ENCODE measurements around the gene RCAN2. TPM values are rescaled to one million over a fixed set of nuclear protein-coding genes. Genes with fewer than 3 reads are reported as not detected.

RCAN2 gene
- total RNA-seq, 1 donor from 2014 or later, result 5.8 TPM

DNA sequence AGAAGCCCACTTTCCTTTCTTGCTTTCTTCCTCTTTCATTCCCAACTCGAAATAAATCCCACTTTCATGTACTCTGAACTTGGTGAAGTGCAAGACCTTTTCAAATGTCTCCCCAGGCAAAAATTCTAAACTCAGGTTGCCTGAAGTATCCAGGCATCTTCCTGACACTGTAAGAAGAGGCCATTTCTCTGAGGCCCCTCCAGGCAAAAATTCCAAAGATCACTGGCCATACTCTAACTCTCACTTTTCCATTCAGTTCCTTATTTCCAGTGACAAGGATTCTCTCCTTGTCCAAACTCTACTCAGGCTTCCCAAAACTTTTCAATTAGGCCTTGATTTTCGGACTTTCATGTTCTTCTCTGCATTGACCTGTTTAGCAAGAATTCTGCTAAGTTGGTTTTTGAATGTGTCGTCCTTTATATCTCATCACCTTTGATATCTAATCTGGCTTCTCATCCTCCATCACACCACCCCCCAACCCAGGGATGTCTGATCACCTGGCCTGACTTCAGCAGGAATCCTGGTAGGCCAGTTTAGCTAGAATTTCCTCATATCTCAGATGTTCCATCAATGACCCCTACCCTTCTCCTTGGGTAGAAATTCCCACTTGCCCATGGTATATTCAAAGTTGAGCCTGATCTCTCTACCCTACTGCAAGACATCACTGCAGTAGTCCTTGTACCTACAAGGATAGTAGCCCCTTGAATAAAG, 124.9 kb downstream of the RCAN2 start:
- Mint-ChIP-seq H3K36me3 (no peaks in the 10 kb centered on the region), H3K27ac (no peak overlapping the region), H3K4me3 (no peak overlapping the region), H3K4me1 (no peaks in the 10 kb centered on the region), H3K9me3 (no peaks in the 10 kb centered on the region), H3K27me3 (ENCODE audit: insufficient read depth, low read depth) (peaks cover 3% of the 10 kb centered on the region)
- DNase-seq (ENCODE audit: low spot score), result no peak
- no peaks in the 10 kb centered on the region for H3K9me3 ChIP-seq (ENCODE audit: low read depth)
- H3K9ac ChIP-seq, result no peak overlapping the region
- no peak overlapping the region for H3K4me2 ChIP-seq
- H3K27ac ChIP-seq, result no peak overlapping the region
- H4K20me1 ChIP-seq (ENCODE audit: low read depth), result no peaks in the 10 kb centered on the region
- no peaks in the 10 kb centered on the region for H3K27me3 ChIP-seq
- no peak overlapping the region for H3K4me3 ChIP-seq
- H3F3A ChIP-seq (ENCODE audit: low read depth), result no peaks in the 10 kb centered on the region
- no peak overlapping the region for H2AFZ ChIP-seq (replicated peaks)
- no peaks in the 10 kb centered on the region for H3K36me3 ChIP-seq
- no peaks in the 10 kb centered on the region for H3K4me1 ChIP-seq
- no peaks in the 10 kb centered on the region for H3K79me2 ChIP-seq (ENCODE audit: low read depth)
- TF ChIP-seq EZH2phosphoT487 (IDR thresholded peaks at IDR 0.05) (no peak), EZH2 (IDR thresholded peaks at IDR 0.05) (no peak)
- TF ChIP-seq, protein P1, sequence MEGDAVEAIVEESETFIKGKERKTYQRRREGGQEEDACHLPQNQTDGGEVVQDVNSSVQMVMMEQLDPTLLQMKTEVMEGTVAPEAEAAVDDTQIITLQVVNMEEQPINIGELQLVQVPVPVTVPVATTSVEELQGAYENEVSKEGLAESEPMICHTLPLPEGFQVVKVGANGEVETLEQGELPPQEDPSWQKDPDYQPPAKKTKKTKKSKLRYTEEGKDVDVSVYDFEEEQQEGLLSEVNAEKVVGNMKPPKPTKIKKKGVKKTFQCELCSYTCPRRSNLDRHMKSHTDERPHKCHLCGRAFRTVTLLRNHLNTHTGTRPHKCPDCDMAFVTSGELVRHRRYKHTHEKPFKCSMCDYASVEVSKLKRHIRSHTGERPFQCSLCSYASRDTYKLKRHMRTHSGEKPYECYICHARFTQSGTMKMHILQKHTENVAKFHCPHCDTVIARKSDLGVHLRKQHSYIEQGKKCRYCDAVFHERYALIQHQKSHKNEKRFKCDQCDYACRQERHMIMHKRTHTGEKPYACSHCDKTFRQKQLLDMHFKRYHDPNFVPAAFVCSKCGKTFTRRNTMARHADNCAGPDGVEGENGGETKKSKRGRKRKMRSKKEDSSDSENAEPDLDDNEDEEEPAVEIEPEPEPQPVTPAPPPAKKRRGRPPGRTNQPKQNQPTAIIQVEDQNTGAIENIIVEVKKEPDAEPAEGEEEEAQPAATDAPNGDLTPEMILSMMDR (IDR thresholded peaks at IDR 0.05), result no peak

DNA sequence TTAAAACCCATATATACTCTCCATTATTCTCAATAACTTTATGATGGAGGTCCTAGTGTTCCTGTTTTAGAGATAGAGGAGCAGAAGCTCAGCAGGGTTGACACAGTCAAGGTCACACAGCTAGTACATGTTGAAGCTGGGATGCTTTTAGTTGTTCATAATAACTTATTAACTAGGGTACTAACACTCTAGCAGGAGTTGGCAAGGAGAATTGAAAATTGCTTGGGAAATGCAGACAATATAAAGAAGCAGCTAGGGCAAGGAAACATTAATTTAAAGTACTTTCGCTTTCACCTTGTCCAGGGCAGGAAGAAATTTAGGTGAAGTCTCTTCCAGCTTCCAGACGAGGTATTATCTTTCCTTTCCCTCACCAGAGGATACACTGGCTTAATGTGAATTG, 133.7 kb downstream of the RCAN2 start:
- H3K4me3 Mint-ChIP-seq, result no peak overlapping the region
- H2AFZ ChIP-seq (replicated peaks), result no peak overlapping the region

GRCh38 chr6:46356543-46356942, 134.7 kb downstream of the RCAN2 start:
- Mint-ChIP-seq H3K4me3 (no peak overlapping the region), H3K27ac (no peak overlapping the region), H3K27me3 (ENCODE audit: insufficient read depth, low read depth) (no peaks in the 10 kb centered on the region)

More for the DNA sequence above, 133.7 kb downstream of the RCAN2 start:
- H3K4me1 ChIP-seq, result no peaks in the 10 kb centered on the region
- no peak overlapping the region for H3K4me2 ChIP-seq
- no peaks in the 10 kb centered on the region for H3K36me3 ChIP-seq
- DNase-seq (ENCODE audit: low spot score), result no peak
- no peak overlapping the region for H3K27ac ChIP-seq
- no peaks in the 10 kb centered on the region for H3K27me3 Mint-ChIP-seq (ENCODE audit: insufficient read depth, low read depth)
- no peaks in the 10 kb centered on the region for H3K36me3 Mint-ChIP-seq
- H3K4me1 Mint-ChIP-seq, result peaks cover 5% of the 10 kb centered on the region
- H3F3A ChIP-seq (ENCODE audit: low read depth), result no peaks in the 10 kb centered on the region
- H3K9me3 ChIP-seq (ENCODE audit: low read depth), result no peaks in the 10 kb centered on the region
- H3K79me2 ChIP-seq (ENCODE audit: low read depth), result no peaks in the 10 kb centered on the region
- H4K20me1 ChIP-seq (ENCODE audit: low read depth), result no peaks in the 10 kb centered on the region
- TF ChIP-seq EZH2phosphoT487 (IDR thresholded peaks at IDR 0.05) (no peak), EZH2 (IDR thresholded peaks at IDR 0.05) (no peak)
- TF ChIP-seq, protein P1 (IDR thresholded peaks at IDR 0.05), result no peak
- no peaks in the 10 kb centered on the region for H3K9me3 Mint-ChIP-seq
- H3K27ac Mint-ChIP-seq, result no peak overlapping the region
- H3K9ac ChIP-seq, result no peak overlapping the region
- no peak overlapping the region for H3K4me3 ChIP-seq
- H3K27me3 ChIP-seq, result no peaks in the 10 kb centered on the region

More at GRCh38 chr6:46356543-46356942, 134.7 kb downstream of the RCAN2 start:
- Histone ChIP-seq H3K27ac (no peak overlapping the region), H3K9me3 (ENCODE audit: low read depth) (no peaks in the 10 kb centered on the region), H3K4me3 (no peak overlapping the region), H3K4me1 (no peaks in the 10 kb centered on the region), H3K79me2 (ENCODE audit: low read depth) (no peaks in the 10 kb centered on the region), H3K4me2 (no peak overlapping the region), H4K20me1 (ENCODE audit: low read depth) (no peaks in the 10 kb centered on the region), H2AFZ (replicated peaks) (no peak overlapping the region), H3K9ac (no peak overlapping the region), H3K36me3 (no peaks in the 10 kb centered on the region), H3F3A (ENCODE audit: low read depth) (no peaks in the 10 kb centered on the region), H3K27me3 (no peaks in the 10 kb centered on the region)
- TF ChIP-seq, protein P1 (IDR thresholded peaks at IDR 0.05), result no peak
- TF ChIP-seq EZH2phosphoT487 (IDR thresholded peaks at IDR 0.05) (no peak), EZH2 (IDR thresholded peaks at IDR 0.05) (no peak)
- no peaks in the 10 kb centered on the region for H3K36me3 Mint-ChIP-seq
- peaks cover 5% of the 10 kb centered on the region for H3K4me1 Mint-ChIP-seq
- H3K9me3 Mint-ChIP-seq, result no peaks in the 10 kb centered on the region
- no peak for DNase-seq (ENCODE audit: low spot score)
